HepG2 (cell line): ENCODE results near the gene SMAD6. TPM values are rescaled to one million over a fixed set of nuclear protein-coding genes. Genes with fewer than 3 reads are reported as not detected.

ENCODE experiments used
- CREM ChIP-seq, 2 experiments: sonication (generic) in 1 of 2; formaldehyde crosslinking in 1 of 2; IDR thresholded peaks; 2 replicates each; pipeline versions ENCODE4 v1.4.0 to v1.6.1; 2016 to 2020; ENCODE audit warnings: antibody characterized with exemption in 1 of 2, mild to moderate bottlenecking in 1 of 2, missing genetic modification reagents in 1 of 2
- HDAC6 ChIP-seq: fragments of 200-600 bp; sonication (generic); IDR thresholded peaks from 2 replicates; pipeline ENCODE4 v1.7.0; 2017; ENCODE audit warnings: mild to moderate bottlenecking, antibody characterized with exemption, low read length, low read depth
- NAIF1 ChIP-seq: sonication (generic); formaldehyde crosslinking; IDR thresholded peaks from 2 replicates; pipeline ENCODE4 v1.5.0; 2020; ENCODE audit warnings: mild to moderate bottlenecking, missing genetic modification reagents, borderline replicate concordance
- PRMT3 ChIP-seq: sonication (generic); formaldehyde crosslinking; IDR thresholded peaks from 2 replicates; pipeline ENCODE4 v1.8.1; 2022; ENCODE audit warnings: low read depth, mild to moderate bottlenecking, moderate library complexity, missing genetic modification reagents, borderline replicate concordance
- SIN3A ChIP-seq: IDR thresholded peaks from 2 replicates; pipeline ENCODE4 v1.6.1; 2011; ENCODE audit warnings: low read depth, mild to moderate bottlenecking, control low read depth, low read length, borderline replicate concordance
- SRSF1 ChIP-seq: fragments of 200-400 bp; formaldehyde crosslinking; optimal IDR thresholded peaks from 2 replicates; pipeline ENCODE3; 2017; ENCODE audit warnings: mild to moderate bottlenecking, low read depth, low read length, moderate library complexity
- ZBTB43 ChIP-seq: sonication (generic); formaldehyde crosslinking; conservative IDR thresholded peaks from 2 replicates; pipeline ENCODE4 v1.4.0; 2020; ENCODE audit warnings: missing genetic modification reagents
- ZMYM2 ChIP-seq: sonication (generic); formaldehyde crosslinking; IDR thresholded peaks from 2 replicates; pipeline ENCODE4 v1.8.0; 2022; ENCODE audit warnings: mild to moderate bottlenecking, missing genetic modification reagents
- ZNF138 ChIP-seq: sonication (generic); formaldehyde crosslinking; IDR thresholded peaks from 2 replicates; pipeline ENCODE4 v1.5.0; 2020; ENCODE audit warnings: mild to moderate bottlenecking, low read depth, missing genetic modification reagents
- ZNF17 ChIP-seq: sonication (generic); formaldehyde crosslinking; IDR thresholded peaks from 2 replicates; pipeline ENCODE4 v1.5.0; 2020; ENCODE audit warnings: mild to moderate bottlenecking, missing genetic modification reagents
- ZNF3 ChIP-seq: IDR thresholded peaks from 2 replicates; pipeline ENCODE4 v1.7.0; 2017; ENCODE audit warnings: inconsistent platforms
- ZNF431 ChIP-seq: sonication (generic); formaldehyde crosslinking; IDR thresholded peaks from 2 replicates; pipeline ENCODE4 v1.9.0; 2022; ENCODE audit warnings: missing genetic modification reagents, low read depth, mild to moderate bottlenecking, borderline replicate concordance
- ZNF644 ChIP-seq: IDR thresholded peaks from 2 replicates; pipeline ENCODE4 v1.6.1; 2016; ENCODE audit warnings: low read depth
- ZNF713 ChIP-seq: sonication (generic); formaldehyde crosslinking; IDR thresholded peaks from 2 replicates; pipeline ENCODE4 v1.4.0; 2020; ENCODE audit warnings: mild to moderate bottlenecking, missing genetic modification reagents
- ZNF768 ChIP-seq: sonication (generic); formaldehyde crosslinking; IDR thresholded peaks from 2 replicates; pipeline ENCODE4 v1.4.0; 2020; ENCODE audit warnings: missing genetic modification reagents
- ZNF790 ChIP-seq: sonication (generic); formaldehyde crosslinking; IDR thresholded peaks from 2 replicates; pipeline ENCODE4 v1.8.0; 2022; ENCODE audit warnings: missing genetic modification reagents, mild to moderate bottlenecking, borderline replicate concordance
- polyA plus RNA-seq, 8 experiments: library from polyadenylated mRNA; depleted of rRNA in 3 of 8; stranded (reverse) in 7 of 8; unstranded in 1 of 8; fragments of >200 nt; fragmentation: Illumina TruSeq in 4 of 8; extraction: Trizol in 4 of 8; gene quantifications; 2 replicates each; pipeline versions ENCODE4 v1.2.1 to v1.2.3, GENCODE V29; 2011 to 2016; ENCODE audit warnings: low read depth in 4 of 8, missing spikeins in 1 of 8, mixed read lengths in 1 of 8; ENCODE audit not compliant: insufficient read depth in 1 of 8
- total RNA-seq, 5 experiments: library from RNA; depleted of rRNA; stranded (reverse); fragments of >200 nt; fragmentation: Illumina TruSeq; extraction: Trizol; gene quantifications; 2 replicates each; pipeline ENCODE4 v1.2.3, GENCODE V29; 2016; ENCODE audit warnings: low read depth in 1 of 5

SMAD6 gene
- total and polyA plus RNA-seq, 2 of the 13 experiments (the other 11 are each of a cell fraction or from before 2014, with no cell fraction given), result 3.3 to 4.4 TPM

GRCh38 chr15:66701422-66702034 lies 508 bp upstream of the SMAD6 start (continued):
- no peak for TF ChIP-seq ZNF138 (CRISPR knock-in tag)
- TF ChIP-seq SIN3A, result no peak
- TF ChIP-seq ZNF644 (CRISPR knock-in tag), result no peak
- 0 out of 2 replicates have a peak, but pooled peaks have one; percentile 13 for TF ChIP-seq ZNF790 (CRISPR knock-in tag)
- TF ChIP-seq HDAC6, result no peak
- TF ChIP-seq ZMYM2 (CRISPR knock-in tag), result no peak
- TF ChIP-seq ZNF431 (CRISPR knock-in tag), result no peak
- no peak for TF ChIP-seq NAIF1 (CRISPR knock-in tag)
- TF ChIP-seq ZBTB43 (CRISPR knock-in tag), result 0 out of 2 replicates have a peak, but pooled peaks have one; percentile 35
- TF ChIP-seq ZNF768 (CRISPR knock-in tag), result peak; percentile 3; the same call in 1 of the 2 replicates
- TF ChIP-seq CREM (IDR thresholded peaks at IDR 0.05), result no peak
- no peak for TF ChIP-seq CREM (CRISPR knock-in tag; IDR thresholded peaks at IDR 0.05)
- TF ChIP-seq ZNF713 (CRISPR knock-in tag), result no peak
- TF ChIP-seq ZNF17 (CRISPR knock-in tag), result no peak
- no peak for TF ChIP-seq ZNF3 (CRISPR knock-in tag)
- TF ChIP-seq PRMT3 (CRISPR knock-in tag), result no peak
- TF ChIP-seq SRSF1, result peak; percentile 56
